HG03060 (cell line): ENCODE data around the gene MACROD2.
"Not testable (repeated sequence)": the region's sequence is repeated elsewhere in the genome, so short reads cannot be mapped to it uniquely, and the experiment has no call there.

Experiments
- ATAC-seq: cut with Tn5 transposase; IDR thresholded peaks from one replicate; pipeline ENCODE4 v1.9.1; 2021; ENCODE audit warnings: low read depth, moderate number of reproducible peaks; ENCODE audit not compliant: unreplicated experiment

The MACROD2 gene

DNA sequence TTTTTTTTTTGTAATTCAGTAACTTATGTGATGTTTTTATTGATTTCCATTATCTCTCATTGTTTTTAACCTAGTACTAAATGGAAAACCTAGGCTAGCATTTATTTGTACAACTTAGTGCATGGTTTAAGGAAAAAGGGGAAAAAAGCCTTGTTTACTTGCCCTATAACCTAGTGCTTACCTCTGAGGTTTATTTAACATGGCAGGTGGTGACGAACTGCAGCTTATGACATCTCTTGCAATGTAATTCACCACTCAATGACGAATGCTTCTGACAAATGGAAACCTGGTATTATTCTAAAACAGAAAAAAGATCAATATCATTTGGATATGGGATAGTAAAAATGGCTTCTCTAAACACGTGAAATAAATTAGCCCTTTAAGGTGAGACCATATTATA lies 960.7 kb downstream of the MACROD2 start:
- ATAC-seq = no peak

- no peak for ATAC-seq
These were observed 961.2 kb downstream of the MACROD2 start for GRCh38 chr20:14956538-14956937.

DNA sequence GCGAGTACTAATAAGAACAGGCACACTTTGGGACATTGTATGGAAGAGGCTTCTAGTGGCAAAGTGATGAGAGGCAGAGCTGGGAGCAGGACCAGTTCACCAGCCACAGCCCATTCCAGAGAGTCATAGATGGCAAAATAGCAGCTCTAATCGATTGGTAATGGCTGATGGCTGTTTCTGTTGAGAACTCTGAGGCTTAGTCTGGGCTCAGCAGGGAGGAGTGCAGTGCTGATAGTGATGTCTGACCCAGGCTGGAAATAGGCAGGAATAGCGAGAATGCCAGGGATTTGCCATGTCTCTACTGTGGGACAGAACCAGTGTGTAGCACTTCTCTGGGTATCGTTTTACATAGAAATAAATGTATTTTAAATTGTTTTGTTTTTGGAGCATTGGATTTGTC lies 962.1 kb downstream of the MACROD2 start:
- ATAC-seq = no peak

DNA sequence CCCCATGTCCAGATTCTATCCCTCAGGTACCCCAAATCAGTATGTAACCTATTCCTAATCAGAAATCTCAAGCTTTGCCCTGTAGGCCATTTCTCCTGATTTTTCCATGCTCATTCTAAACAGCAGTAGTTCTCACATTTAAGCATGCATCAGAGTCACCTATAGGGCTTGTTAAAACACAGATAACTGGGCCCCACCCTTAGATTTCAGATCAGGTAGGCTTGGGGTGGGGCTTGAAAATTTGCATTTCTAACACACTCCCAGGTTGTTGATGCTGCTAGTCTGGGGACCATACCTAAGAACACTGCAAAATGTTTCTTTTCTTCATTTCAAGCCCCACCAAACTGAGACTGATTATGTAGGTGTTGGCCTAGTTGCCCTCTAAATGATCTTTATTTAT lies 963.3 kb downstream of the MACROD2 start:
- no peak for ATAC-seq

DNA sequence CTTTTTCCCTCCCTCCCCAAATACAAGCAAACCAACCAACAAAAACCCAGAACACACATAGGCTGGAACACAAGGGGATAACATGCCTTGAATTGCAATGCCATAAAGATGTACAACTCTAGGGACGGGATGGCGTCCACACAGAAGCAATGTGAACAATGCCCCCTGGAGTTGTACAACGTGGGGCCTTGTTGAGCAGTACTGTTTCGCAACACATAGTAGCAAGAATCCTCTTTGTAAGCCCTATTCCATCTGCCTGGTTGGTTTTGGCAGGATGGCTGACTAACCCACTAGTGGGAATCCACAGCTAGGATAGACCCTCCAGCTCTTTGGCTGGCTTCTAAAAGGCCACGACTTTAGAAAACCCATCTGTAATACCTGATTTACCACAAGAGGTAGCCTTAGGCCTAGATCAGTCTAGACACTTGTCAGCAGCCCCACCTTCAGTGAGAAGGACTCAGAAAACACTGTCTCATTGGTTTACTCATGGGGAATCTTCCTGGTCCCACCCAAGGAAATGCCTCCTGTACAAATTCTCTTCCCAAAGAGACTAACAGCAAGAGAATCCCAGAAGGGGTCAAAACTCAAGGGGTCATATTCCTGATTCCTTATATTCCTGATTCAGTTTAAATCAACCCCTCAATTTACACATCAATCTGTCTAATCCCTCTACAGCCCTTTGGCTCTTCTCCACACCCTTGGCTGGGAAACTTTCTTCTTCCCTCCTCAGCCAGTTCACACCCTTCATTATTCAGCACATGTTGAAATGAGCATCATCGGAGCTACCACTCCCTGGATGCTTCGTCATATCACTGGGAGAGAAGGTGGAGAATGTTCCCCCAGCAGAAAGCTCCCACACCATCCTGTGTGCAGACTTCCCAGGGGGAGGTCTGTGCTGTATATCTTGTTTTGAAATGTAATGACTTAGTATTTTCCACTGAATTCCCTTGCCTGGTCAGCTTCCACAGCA lies 964.5 kb downstream of the MACROD2 start:
- ATAC-seq = no peak

DNA sequence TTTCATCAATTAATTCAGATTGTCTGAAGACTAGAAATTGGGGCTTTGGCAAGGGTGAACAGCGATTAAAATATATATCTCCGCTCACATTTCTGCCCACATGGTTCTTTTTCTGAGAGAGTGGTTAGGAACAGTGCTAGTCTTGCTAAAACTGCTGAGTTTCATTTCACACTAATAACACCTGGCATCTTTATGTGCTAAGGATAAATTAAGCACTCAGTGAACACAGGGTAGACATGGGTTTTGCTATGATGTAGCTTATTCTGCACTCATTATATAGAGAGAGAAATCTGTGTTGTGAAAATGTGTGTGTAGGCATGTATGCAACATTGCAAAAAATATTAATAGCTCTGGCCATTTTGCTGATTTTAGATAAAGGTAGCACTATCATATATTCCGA lies 965.5 kb downstream of the MACROD2 start:
- ATAC-seq = no peak

DNA sequence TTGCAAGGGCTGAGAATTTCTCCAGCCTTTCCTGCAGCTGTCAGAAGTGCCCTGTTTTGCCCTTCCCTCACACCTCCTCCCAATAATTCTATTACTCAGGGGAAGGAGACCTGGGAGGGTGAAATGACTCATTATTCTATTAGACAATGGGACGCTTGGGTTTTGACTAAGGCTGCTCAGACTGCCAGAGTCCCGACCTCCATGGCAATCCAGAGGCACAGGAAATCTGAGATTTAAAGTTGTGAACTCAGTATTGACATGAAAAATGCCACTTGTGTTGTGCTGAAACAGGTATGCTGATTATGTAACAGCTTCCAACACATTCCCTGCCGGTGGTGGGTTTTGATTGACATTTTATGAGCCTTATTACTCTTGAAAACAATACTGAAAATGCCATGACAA lies 967.9 kb downstream of the MACROD2 start:
- ATAC-seq = no peak

DNA sequence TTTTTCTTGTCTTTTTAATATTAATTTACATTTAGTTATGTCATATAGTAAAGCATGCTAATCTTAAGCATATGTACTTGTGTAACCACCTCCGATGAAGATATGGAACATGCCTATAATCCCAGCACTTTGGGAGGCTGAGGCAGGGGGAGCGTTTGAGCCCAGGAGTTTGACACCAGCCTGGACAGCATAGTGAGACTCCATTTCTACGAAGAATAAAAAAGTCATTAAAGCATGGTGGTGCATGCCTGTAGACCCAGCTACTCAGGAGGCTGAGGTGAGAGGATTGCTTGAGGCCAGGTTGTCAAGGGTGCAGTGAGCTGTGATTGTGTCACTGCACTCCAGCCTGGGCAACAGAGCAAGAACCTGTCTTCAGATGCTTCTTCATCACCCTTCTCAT lies 970.9 kb downstream of the MACROD2 start:
- no peak for ATAC-seq

DNA sequence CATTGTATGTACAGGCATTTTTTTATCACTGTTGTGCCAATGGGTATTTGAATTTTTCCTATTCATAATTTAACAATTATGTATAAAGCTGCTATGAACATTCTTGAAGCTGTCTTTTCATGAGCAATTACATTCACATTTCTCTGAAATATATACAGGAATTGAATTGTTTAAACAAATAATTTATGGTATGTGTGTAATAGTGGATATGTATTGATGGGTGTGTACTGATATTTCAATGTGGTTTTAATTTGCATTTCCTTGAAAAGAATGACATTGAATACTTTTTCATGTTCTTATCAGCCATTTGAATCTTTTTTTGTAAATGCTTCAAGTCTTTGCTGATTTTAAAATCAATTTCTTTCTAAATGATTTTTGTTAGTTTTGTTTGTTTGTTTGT lies 971.5 kb downstream of the MACROD2 start:
- no peak for ATAC-seq

DNA sequence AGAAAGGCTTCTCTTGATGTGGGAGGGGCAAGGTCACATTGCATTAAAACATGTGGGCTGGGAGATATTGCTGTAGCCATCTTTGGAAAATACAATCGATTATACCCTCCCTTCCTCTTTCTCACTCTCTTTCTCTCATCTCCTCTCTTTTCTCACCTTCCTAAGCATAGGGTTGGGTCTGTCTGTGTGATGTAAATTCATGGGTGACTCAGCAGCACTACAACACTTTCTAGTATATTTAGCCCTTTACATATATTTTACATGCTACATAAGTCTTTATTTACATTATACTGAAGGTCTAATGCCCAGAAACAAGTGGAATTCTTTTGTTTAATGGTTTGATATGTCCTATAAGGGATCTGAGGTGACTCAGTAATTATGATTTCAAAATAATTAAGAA lies 976.9 kb downstream of the MACROD2 start:
- ATAC-seq = no peak

DNA sequence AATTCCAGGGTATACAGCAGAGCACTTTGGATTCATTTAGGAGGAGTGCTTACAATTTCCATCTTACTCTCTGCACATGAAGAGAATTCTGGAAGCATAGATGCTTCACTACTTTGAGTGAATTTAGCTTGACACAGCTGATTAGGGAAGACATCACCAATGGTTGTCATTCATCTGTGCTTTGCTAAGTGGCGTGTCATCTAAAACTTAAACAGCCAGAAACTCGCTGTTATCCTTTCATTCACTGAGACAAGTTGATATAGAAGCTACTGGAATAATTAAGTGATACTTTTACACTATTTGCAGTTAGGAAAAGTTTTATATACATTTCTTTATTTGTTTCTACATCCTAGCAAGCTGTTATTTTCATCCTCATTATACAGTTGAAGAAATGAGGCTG lies 977.4 kb downstream of the MACROD2 start:
- no peak for ATAC-seq

DNA sequence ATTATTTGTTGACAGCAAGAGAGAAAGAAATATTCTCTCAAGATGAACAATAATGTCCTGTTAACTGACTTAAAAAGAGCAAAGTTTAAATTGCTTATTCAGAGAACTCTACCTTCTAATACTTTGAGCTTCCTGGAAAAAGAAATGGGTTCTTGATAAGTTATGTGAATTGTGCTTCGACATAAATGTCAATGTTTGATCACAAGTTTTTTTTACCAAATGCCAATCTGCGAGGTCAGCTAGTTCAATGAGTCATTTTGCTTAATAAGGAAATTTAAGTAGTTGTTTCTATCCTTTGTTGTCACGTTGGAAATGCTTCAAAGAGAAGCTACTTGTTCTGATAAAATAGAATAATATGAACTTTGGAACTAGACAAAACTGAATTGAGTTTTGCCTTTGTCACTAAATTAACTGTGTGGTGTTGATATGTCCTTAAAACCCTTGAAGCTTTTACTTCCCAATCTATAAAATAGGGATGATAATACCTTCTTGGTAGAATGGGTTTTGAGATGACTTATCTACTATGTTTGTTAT lies 984.2 kb downstream of the MACROD2 start:
- ATAC-seq = no peak

DNA sequence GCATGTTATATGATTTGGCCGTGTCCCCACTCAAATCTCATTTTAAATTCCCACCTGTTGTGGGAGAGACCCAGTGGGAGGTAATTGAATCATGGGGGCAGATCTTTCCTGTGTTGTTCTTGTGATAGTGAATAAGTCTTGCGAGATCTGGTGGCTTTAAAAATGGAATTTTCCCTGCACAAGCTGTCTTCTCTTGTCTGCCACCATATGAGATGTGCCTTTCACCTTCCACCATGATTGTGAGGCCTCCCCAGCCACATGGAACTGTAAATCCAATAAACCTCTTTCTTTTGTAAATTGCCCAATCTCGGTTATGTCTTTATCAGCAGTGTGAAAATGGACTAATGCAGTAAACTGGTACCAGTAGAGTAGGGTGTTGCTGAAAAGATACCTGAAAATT lies 986.2 kb downstream of the MACROD2 start:
- ATAC-seq = not testable (repeated sequence)

DNA sequence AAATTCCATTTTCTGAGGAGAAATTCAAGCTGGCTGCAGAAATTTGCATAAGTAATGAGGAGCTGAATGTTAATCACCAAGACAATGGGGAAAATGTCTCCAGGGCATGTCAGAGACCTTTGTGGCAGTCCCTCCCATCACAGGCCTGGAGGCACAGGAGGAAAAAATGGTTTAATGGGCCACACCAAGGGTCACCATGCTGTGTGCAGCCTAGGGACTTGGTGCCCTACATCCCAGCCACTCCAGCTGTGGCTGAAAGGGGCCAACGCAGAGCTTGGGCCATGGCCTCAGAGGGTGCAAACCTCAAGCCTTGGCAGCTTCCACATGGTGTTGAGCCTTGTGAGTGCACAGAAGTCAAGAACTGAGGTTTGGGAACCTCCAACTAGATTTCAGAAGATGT lies 987.0 kb downstream of the MACROD2 start:
- not testable (repeated sequence) for ATAC-seq

GRCh38 chr20:14984305-14984704 lies 989.0 kb downstream of the MACROD2 start:
- no peak for ATAC-seq

DNA sequence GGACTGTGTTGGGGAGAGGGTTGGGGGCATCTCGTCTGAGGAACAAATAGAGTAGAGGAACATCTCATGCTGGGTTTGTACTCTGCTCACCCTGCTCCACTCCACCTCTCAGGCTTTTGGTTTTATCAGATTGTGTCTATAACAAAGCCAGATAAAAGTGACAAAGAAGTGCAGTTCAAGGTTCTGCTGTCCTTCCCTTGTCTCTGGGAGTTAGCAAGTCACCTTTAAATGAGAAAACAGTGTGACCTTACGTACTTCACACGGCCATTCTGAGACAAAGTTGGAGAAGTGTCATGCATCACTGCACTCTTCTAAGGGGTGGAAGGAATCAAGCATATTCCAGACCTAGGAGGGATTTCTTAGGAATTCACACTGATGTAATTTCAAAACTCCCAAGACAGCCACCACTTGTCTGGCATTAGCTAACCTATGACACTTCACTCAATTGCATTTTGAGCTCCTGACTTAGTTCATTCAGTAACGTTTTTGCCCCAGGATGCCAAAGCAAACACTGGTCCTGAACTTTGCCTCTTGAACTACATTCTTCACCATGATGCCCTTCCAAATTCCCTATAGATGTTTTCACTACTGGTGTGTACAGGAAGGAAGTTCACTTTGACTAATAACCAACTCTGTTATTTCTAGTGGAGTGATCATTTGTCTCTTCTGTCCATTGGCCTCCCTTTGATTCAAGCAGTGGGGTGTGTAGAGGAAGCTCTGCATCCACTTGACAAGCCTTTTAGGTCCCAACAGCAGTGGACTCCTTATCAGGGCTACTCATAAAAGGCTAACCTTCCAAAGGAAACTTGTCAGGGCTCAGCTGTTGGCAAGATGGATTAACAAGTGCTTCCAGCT lies 989.7 kb downstream of the MACROD2 start:
- ATAC-seq = no peak

- no peak for ATAC-seq
These were observed 990.8 kb downstream of the MACROD2 start for GRCh38 chr20:14986026-14986655.

DNA sequence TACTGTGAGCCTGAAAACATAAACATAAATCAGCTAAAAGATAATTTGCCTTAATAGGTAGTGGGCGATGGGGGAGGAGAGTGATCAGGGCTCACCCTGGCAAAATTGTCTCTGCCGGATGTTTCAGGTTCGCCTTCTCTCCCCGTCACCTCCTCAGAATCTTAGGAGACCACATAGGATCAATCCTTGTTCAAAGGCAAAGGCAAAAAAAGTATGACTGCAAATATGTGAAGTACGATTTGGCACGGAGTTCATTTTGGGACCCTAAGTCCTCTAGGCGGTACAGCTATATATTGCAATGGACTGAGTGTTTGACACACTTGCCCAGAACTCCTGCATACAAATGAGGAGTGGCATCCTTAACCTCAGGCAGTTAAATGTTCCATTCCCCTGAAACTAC lies 991.3 kb downstream of the MACROD2 start:
- ATAC-seq = no peak

DNA sequence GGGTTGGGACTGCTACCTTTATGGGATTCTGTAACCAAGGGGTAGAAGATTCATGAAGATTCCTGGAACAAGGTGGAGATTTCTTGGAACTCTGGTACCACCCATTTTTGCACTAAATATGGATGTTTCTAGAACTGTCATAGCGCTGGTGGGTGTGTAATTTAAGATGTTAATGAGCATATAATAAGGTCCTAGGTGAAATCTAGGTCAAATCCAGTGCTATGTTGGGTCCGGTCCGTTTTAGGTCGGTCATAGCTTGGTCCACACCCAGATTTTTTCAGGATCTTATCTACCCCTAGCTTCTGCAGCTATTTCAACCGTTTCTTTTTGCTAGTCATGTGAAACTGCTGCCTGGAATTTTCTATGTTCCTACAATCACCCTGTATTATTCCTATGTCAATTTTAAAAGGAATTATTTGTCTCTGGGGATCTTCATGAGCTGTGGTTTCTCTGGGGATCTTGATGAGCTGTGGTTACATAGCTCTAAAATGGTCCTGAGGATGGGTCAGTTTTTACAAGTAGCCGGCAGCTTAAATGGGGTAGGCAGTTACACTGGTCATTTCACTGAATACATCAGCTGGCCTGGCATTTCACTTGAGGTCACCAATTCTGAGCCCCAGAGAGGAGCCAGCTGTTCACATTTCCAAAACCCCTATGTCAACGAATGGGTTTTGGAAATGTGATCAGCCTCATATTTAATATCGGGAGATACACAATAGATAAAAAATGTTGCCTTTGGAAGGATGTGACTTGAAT lies 994.4 kb downstream of the MACROD2 start:
- no peak for ATAC-seq

- no peak for ATAC-seq
These were observed 995.7 kb downstream of the MACROD2 start for GRCh38 chr20:14991023-14991422.
